DMS 273 (cell line): ENCODE measurements around the gene C12orf42.

Source experiments
- DNase-seq: peaks from one replicate; lab custom pipeline; 2025; ENCODE audit not compliant: unreplicated experiment; lab: John Stamatoyannopoulos, UW

The C12orf42 gene

GRCh38 chr12:103350116-103350515, 145.7 kb downstream of the C12orf42 start:
- no peak for DNase-seq

DNA sequence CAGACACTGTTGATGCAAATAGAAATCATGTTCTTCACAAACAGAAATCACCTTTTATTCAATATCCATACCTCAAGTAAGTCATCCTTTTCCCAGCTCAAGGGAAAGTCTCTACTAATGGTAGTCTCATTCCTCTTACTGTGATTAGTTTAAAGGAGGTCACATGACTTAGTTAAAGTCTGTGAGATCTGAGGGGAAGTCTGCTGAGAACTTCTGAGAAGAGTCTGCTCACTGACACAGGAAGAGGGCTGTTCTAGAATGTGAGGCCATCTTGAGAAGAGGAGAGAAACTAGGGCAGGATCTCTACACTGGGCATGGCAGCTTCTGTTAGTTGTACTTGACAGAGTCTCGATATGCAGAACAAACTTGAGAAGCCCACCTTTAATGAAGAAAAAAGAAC, 146.8 kb downstream of the C12orf42 start:
- DNase-seq, result no peak

GRCh38 chr12:103336940-103337339, 158.8 kb downstream of the C12orf42 start:
- no peak for DNase-seq

GRCh38 chr12:103334466-103334865, 161.3 kb downstream of the C12orf42 start:
- peak; percentile 94 for DNase-seq

GRCh38 chr12:103333676-103334075, 162.1 kb downstream of the C12orf42 start:
- DNase-seq, result peak; percentile 12

DNA sequence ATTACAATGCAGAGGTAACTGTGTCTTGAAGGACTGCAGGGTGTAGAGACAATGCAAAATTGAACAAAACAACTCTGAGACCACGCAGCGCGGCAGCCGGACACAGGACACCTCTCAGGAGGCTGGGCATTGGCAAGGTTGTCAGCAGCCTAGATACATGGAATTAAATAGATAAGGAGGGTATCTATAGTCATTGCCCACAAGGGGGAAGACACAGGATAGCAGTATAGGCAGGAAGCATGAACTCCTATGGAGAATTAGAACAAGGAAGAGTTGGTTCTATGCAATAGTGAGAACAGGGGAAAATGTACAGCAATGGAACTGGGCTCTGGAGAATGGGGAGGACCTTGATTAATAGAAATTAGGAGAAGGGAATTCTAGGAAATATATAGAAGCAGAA, 164.1 kb downstream of the C12orf42 start:
- DNase-seq, result no peak

- DNase-seq, result no peak
These were observed 165.1 kb downstream of the C12orf42 start for GRCh38 chr12:103330672-103331071.

DNA sequence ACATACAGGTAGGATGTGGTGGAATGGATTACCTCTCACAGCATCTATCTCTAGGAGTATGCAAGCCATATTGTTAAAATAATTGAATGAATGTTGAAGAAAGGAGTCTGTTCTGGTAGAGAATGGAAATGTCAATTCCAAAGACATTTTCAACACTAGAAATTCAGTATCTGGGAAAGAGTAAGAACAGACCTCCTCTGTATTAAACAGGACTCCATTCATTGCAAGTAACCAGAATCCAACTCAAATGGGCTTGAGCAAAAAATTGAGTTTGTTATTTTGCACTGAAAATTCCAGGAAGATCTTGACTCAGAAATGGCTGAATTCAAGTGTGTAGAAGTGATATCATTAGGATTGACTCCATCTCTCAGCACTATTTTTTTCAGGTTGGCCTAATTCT, 168.1 kb downstream of the C12orf42 start:
- DNase-seq, result no peak

DNA sequence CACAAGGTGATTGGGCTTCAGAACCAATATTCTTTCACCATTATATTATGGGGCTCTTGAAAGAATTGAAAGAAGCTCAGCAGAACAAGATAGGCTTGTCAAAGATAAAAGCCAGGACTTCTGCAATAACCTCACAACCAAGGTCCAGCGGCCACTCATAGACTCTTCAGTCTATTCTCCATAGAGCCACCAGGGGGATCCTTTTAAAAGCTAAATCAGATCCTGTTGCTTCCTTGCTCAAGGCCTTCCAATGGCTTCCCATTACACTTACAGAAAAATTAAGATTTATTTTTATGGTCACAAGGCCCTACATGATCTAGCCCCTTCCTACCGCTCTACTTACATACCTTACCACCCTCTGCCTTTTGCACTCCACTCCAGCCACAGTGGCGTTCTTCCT, 169.6 kb downstream of the C12orf42 start:
- peak; percentile 30 for DNase-seq

DNA sequence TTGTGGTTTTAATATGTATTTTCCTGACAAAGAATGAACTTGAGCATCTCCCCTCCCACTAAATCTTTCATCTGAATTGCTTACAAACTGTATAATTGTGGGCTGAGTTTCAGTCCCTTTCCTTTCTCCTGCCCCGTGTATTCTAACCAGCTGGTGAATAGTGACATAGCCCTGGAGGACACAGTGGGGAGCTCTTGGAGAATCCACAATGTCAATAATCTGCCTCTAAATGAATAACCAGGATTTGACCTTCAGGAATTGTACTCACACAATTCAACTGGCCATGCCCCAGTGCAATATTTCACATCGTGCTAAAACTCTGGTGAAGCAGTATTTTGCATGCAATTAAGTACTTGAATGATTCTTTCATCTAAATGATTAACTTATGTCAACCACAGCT, 177.2 kb downstream of the C12orf42 start:
- no peak for DNase-seq

DNA sequence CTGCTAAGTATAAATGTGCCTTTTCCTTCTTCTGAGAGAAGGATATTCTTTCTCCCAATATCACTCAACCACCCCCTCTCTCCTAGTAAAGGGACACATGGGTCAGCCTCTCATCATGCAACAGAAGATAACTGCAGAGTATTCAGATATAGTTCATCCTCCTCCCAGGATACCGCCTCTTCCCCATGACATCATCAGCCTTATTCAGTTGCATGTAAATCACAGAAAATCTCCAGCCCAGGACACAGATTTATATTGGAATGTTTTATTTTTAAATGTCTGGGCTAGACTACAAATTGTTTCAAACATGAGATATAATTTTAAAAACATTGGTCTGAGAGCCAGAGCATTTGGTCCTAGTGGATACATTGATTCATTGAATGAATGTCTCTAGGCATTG, 178.5 kb downstream of the C12orf42 start:
- DNase-seq, result no peak

- no peak for DNase-seq
These were observed 181.0 kb downstream of the C12orf42 start for GRCh38 chr12:103314786-103315185.

DNA sequence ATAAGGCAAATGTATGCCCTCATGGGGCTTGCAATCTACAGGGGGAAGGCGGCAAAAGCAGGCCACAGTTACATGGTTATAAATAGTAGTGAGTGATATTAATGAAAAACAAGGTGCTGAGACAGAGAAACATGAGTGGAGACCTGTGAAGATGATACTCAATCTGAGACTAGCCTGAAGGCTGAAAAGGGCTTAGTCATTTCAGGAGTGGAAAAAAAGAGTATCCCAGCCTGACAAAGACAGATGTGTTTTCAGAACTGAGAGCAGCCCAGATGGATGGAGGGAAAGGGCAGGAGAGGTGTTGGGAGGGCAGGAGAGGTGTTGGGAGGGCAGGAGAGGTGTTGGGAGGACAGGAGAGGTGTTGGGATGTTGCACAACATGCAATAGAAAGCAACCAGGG, 181.9 kb downstream of the C12orf42 start:
- no peak for DNase-seq

DNA sequence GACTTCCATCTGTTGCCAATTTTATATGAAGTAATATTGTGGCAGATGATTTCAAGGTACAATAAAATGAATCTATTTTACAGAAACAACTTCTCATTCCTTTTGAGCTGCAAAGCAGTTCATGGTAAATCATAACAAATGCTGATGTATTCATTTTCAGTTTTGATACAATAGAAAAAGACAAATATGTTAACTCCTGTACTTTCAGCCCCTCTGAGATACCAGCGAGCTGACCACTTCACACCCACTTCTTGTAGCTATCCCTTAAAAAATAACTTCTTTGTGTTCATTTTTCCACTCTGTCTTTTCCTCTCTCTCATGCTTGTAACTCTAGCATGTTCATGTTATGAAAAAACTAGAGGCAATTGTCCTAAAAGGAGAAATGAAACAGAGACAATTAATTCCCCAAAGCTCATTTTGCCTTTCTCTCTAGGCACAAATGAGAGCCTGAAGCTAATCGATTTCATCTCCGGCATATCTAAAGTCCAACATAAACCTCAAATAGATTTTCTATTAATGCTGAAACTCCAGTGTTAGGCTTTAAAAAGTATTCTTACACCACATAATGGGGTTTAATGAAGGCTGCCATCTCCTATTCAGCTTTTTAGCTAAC, 182.9 kb downstream of the C12orf42 start:
- no peak for DNase-seq

GRCh38 chr12:103310546-103311270, 185.1 kb downstream of the C12orf42 start:
- DNase-seq, result no peak

DNA sequence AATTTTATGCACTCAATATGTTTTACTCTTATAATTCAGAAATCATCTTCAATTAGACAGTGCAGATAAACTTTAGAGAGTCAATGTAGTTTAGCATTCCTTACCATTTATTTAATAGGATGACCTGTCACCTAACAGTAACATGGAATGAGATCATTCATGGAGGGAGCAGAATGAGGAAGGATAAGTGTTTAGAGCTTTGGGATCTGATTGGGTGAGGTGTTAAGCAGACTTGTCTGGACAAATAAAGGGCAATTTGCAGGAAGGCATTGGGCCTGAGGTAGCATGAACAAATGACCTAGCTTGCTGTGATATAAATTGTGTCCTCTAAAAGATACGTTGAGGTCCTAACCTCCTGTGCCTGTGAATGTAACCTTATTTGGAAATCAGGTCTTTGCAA, 187.4 kb downstream of the C12orf42 start:
- DNase-seq, result no peak

- no peak for DNase-seq
These were observed 192.3 kb downstream of the C12orf42 start for GRCh38 chr12:103303484-103303883.

GRCh38 chr12:103301642-103302591, 193.9 kb downstream of the C12orf42 start:
- no peak for DNase-seq

DNA sequence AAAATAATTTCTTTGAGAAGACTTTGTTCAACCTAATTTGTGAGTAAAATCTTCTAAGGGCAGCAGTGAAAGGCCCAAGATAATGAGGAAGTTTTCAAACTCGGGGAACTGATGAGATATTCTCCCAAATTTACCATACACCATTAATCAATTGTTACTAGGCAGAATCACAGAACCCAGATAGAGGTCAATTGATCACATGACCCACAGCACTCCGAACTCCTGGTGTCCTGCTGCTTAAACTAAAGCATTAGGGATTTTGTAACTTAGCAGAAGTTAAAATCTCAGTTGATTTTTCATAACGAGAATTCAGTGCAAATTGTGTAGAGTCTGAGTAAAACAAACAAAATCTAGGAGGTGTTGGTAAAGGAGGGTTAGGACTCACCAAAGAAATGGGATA, 207.8 kb downstream of the C12orf42 start:
- no peak for DNase-seq

DNA sequence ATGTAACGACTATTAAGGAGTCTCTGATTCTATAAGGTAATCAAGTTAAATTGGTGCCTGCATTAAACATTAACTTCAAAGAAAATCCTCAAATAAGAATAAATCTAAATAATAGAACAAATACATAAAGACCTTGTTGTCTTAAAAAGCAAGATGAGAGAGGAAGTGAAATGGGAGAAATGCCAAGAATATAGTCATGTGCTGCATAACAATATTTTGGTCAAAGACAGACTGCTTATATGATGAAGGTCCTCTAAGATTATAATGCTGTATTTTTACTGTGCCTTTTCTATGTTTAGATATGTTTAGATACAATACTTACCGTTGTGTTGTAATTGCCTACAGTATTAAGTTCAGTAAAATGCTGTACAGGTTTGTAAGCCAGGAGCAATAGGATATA, 213.6 kb downstream of the C12orf42 start:
- no peak for DNase-seq

- no peak for DNase-seq
These were observed 216.3 kb downstream of the C12orf42 start for GRCh38 chr12:103279444-103279843.

DNA sequence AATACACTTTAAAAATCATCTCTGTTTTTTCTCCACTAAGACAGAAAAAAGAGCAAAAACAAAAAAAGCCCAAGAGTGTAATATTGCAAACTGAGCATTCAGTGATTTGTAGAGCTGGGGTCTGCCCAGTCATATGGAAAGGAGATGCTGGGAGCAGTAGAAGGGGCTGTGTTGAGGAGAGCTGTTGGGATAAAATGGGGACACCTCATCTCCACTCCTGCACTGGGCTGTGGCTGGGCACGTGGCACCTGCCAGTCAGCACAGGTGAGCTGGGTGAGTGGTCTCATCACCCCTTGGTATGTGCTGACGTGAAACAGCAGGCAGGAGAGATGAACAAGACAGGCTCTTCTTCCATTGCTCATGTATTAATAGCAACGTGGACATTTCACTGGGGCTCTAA, 217.4 kb downstream of the C12orf42 start:
- no peak for DNase-seq
